GM23338 (cell line): ENCODE results near the gene CACTIN. TPM values are rescaled to one million over a fixed set of nuclear protein-coding genes. Genes with fewer than 3 reads are reported as not detected.

Experiments
- CREB1 ChIP-seq: fragments of 250-450 bp; sonication (Bioruptor Pico); IDR thresholded peaks from 2 replicates; pipeline ENCODE4 v1.5.0; 2020; ENCODE audit warnings: low read depth, mild to moderate bottlenecking, moderate library complexity
- EZH2phosphoT487 ChIP-seq: fragments of 200-600 bp; sonication (generic); IDR thresholded peaks from one replicate; pipeline ENCODE4 v1.8.1; 2018; ENCODE audit warnings: antibody characterized with exemption; ENCODE audit not compliant: unreplicated experiment
- REST ChIP-seq: IDR thresholded peaks from one replicate; pipeline ENCODE4 v1.6.1; 2018; ENCODE audit warnings: antibody characterized with exemption; ENCODE audit not compliant: unreplicated experiment
- STAT1 ChIP-seq: IDR thresholded peaks from one replicate; pipeline ENCODE4 v1.6.1; 2016; ENCODE audit warnings: antibody characterized with exemption; ENCODE audit not compliant: unreplicated experiment
- ZNF462 ChIP-seq: fragments of 250-450 bp; sonication (Bioruptor Pico); IDR thresholded peaks from 2 replicates; pipeline ENCODE4 v1.5.0; 2020; ENCODE audit warnings: mild to moderate bottlenecking, moderate library complexity
- polyA plus RNA-seq: library from polyadenylated mRNA; unstranded; fragments of >200 nt; fragmentation: Nextera tagmentation; extraction: Ambion mirVana; gene quantifications from 2 replicates; pipeline ENCODE4 v1.2.1, GENCODE V29; 2016
- total RNA-seq: library from RNA; depleted of rRNA; stranded (reverse); fragments of >200 nt; shearing (Covaris generic); gene quantifications from 2 replicates; pipeline ENCODE4 v1.2.3, GENCODE V29; 2014

The CACTIN gene
- total and polyA plus RNA-seq, 2 experiments from 2014 or later, result 14.3 to 47.4 TPM

GRCh38 chr19:3573162-3573857 is 53.3 kb downstream of the CACTIN start (continued):
- no peak for TF ChIP-seq ZNF462 (CRISPR knock-in tag)
- no peak for TF ChIP-seq REST
- TF ChIP-seq EZH2phosphoT487, result no peak
- TF ChIP-seq STAT1, result no peak
- no peak for TF ChIP-seq CREB1 (CRISPR knock-in tag)
